ENCODE results near the gene ATP6V0A4. TPM values are rescaled to one million over a fixed set of nuclear protein-coding genes. Genes with fewer than 3 reads are reported as not detected.

ATP6V0A4 gene
- total RNA-seq, 1 donor from 2014 or later, result not detected

DNA sequence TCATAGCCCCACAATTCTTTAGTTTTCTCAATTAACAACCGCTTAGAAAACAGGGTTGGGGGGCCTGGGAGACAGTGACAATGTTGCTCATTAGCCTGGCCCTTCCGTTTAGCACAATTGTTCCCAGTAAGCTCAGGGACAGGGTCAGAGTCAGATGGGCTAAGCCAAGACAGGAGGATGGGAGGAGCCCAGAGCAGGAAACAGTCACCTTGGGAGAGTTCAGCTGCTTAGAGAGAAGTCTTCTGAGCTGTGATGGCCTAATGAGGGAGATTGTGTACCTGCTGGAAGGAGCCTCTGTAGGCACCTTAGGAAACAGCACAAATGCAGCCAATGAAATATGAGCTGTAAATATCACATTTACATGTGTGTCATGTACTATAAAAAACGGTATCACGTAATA lies 132.7 kb downstream of the ATP6V0A4 start:
- no peak for DNase-seq
- no peaks in the 10 kb centered on the region for H3K4me1 ChIP-seq
- H3K4me3 ChIP-seq, result no peak overlapping the region
- intact Hi-C loops (cut with micrococcal nuclease), result no loop called here
- H3K36me3 ChIP-seq, result no peaks in the 10 kb centered on the region
- TF ChIP-seq, protein P1, sequence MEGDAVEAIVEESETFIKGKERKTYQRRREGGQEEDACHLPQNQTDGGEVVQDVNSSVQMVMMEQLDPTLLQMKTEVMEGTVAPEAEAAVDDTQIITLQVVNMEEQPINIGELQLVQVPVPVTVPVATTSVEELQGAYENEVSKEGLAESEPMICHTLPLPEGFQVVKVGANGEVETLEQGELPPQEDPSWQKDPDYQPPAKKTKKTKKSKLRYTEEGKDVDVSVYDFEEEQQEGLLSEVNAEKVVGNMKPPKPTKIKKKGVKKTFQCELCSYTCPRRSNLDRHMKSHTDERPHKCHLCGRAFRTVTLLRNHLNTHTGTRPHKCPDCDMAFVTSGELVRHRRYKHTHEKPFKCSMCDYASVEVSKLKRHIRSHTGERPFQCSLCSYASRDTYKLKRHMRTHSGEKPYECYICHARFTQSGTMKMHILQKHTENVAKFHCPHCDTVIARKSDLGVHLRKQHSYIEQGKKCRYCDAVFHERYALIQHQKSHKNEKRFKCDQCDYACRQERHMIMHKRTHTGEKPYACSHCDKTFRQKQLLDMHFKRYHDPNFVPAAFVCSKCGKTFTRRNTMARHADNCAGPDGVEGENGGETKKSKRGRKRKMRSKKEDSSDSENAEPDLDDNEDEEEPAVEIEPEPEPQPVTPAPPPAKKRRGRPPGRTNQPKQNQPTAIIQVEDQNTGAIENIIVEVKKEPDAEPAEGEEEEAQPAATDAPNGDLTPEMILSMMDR (IDR thresholded peaks at IDR 0.05; ENCODE audit: borderline replicate concordance), result no peak
- H3K27me3 ChIP-seq (ENCODE audit: low read depth), result peaks cover 79% of the 10 kb centered on the region
- H3K27ac ChIP-seq (replicated peaks), result no peak overlapping the region
- H3K9me3 ChIP-seq (replicated peaks), result no peaks in the 10 kb centered on the region

DNA sequence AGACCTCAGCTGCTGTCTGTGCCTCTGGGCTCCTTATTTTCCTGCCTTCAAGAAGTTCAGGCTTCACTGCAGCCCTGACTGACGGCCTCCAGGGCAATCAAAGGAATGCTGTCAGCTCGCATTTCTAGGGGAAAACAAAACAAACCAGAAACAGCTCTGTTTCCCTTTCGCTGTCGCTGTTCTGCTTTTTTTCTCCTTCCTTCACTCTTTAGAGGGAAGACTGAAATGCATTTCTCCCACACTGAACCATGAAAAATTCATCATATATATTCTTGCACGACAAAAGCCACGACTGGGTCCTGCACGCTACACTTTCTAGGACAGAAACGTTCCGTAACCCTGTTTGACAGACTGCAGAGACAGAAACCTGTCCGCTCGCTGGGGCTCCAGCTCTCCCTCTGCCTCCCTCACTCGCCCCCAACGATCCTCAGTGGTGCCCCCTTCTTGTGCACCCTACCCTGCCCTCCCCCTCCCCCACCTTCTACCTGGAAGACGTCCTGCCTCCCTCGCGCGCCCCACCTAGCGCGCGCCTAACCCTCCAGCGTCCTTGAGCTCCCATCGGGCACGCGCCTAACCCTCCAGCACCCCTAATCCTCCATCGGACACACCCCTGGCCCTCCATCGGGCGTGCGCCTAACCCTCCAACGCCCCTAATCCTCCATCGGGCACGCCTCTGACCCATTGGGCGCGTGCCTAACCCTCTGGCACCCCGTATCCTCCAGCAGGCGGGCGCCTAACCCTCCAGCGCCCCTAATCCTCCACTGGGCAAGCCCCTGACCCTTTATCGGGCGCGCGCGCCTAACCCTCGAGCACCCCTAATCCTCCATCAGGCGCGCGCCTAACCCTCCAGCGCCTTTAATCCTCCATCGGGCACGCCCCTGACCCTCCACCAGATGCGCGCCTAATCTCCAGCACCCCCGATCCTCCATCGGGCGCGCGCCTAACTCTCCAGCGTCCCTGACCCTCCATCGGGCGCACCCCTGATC lies 134.0 kb downstream of the ATP6V0A4 start:
- H3K4me3 ChIP-seq, result peak overlapping the region; percentile 53
- no peaks in the 10 kb centered on the region for H3K4me1 ChIP-seq
- H3K27me3 ChIP-seq (ENCODE audit: low read depth), result peaks cover 83% of the 10 kb centered on the region
- H3K27ac ChIP-seq (replicated peaks), result no peak overlapping the region
- TF ChIP-seq, protein P1 (IDR thresholded peaks at IDR 0.05; ENCODE audit: borderline replicate concordance), result no peak
- H3K9me3 ChIP-seq (replicated peaks), result no peaks in the 10 kb centered on the region
- intact Hi-C loops (cut with micrococcal nuclease), result no loop called here
- no peaks in the 10 kb centered on the region for H3K36me3 ChIP-seq
- DNase-seq, result no peak

DNA sequence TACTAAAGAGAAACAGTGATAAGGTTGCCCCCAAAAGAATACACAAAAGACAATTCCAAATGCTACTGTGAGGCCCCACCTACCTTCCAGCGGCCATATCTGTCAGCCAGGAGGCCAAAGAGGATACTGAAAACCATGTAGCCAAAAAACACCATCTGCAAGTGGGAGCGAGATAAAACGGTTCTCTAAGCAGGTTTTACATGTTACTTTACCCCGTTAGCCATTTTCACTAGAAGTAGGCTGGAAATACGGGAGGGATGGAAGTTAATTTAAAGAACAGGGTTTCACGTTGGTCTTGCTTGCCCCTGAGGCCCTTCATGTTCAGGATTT lies 135.0 kb downstream of the ATP6V0A4 start:
- Histone ChIP-seq H3K27ac (replicated peaks) (no peak overlapping the region), H3K36me3 (no peaks in the 10 kb centered on the region), H3K4me3 (no peak overlapping the region), H3K27me3 (ENCODE audit: low read depth) (peaks cover 73% of the 10 kb centered on the region), H3K4me1 (no peaks in the 10 kb centered on the region), H3K9me3 (replicated peaks) (no peaks in the 10 kb centered on the region)
- intact Hi-C loops (cut with micrococcal nuclease), result no loop called here
- TF ChIP-seq, protein P1 (IDR thresholded peaks at IDR 0.05; ENCODE audit: borderline replicate concordance), result no peak
- DNase-seq, result no peak

GRCh38 chr7:138662076-138662990 lies 135.7 kb downstream of the ATP6V0A4 start:
- Histone ChIP-seq H3K27me3 (ENCODE audit: low read depth) (peaks cover 71% of the 10 kb centered on the region), H3K36me3 (no peaks in the 10 kb centered on the region), H3K9me3 (replicated peaks) (no peaks in the 10 kb centered on the region), H3K27ac (replicated peaks) (no peak overlapping the region), H3K4me3 (no peak overlapping the region), H3K4me1 (no peaks in the 10 kb centered on the region)
- intact Hi-C loops (cut with micrococcal nuclease), result no loop called here
- TF ChIP-seq, protein P1 (IDR thresholded peaks at IDR 0.05; ENCODE audit: borderline replicate concordance), result no peak
- no peak for DNase-seq

DNA sequence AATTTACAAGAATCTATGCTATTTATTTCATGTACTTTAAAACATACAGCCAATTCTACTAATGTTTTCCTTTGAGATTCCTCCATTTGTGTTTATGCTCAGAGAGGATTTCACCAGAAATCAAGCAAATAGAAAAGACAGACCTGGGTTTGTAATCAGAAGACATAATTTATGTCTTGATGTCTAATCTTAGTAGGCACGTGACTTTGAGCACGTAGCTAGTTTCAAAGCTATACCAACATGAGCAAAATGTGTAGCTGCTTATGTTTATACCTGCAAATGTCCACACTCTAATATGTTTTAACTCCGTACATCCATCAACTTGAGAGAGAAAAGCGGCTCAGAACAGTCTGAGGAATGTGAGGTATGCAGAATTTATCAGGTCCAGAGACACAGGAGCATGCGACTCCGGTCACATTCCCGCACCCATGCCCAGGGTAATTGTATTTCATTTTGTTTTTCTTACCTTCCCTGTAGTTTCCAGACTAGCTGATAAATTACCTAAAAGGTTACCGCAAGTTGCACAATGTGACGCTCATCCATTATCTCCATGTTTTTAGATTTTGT lies 136.8 kb downstream of the ATP6V0A4 start:
- no peak for DNase-seq
- intact Hi-C loops (cut with micrococcal nuclease), result no loop called here
- no peak overlapping the region for H3K27ac ChIP-seq (replicated peaks)
- no peaks in the 10 kb centered on the region for H3K36me3 ChIP-seq
- H3K4me1 ChIP-seq, result no peaks in the 10 kb centered on the region
- peaks cover 64% of the 10 kb centered on the region for H3K27me3 ChIP-seq (ENCODE audit: low read depth)
- TF ChIP-seq, protein P1 (IDR thresholded peaks at IDR 0.05; ENCODE audit: borderline replicate concordance), result no peak
- no peak overlapping the region for H3K4me3 ChIP-seq
- no peaks in the 10 kb centered on the region for H3K9me3 ChIP-seq (replicated peaks)
